ENCODE measurements around the gene PLCG1. TPM values are rescaled to one million over a fixed set of nuclear protein-coding genes. Genes with fewer than 3 reads are reported as not detected.

The PLCG1 gene
- total RNA-seq, 1 experiment from 2014 or later, result 45.6 TPM

- Histone ChIP-seq H3K79me2 (ENCODE audit: insufficient read depth, low read length) (no peaks in the 10 kb centered on the region), H3K27me3 (ENCODE audit: insufficient read depth, low read length) (no peaks in the 10 kb centered on the region), H3K9me2 (ENCODE audit: insufficient read depth) (no peaks in the 10 kb centered on the region), H3K36me3 (ENCODE audit: control insufficient read depth in 1 of 2, insufficient read depth in 2 of 2, low read length in 2 of 2) (peaks cover 68 to 84% of the 10 kb centered on the region in 2 experiments), H3K27ac (ENCODE audit: low read depth, low read length) (no peak overlapping the region), H3K4me1 (ENCODE audit: control insufficient read depth in 1 of 2, insufficient read depth in 2 of 2, low read length in 2 of 2) (no peaks in the 10 kb centered on the region), H3K4me2 (ENCODE audit: low read length) (no peak overlapping the region), H3K9me3 (ENCODE audit: control insufficient read depth in 1 of 2, insufficient read depth in 1 of 2, low read depth in 1 of 2, low read length in 2 of 2) (no peaks in the 10 kb centered on the region), H4K20me1 (ENCODE audit: insufficient read depth) (peaks cover 11% of the 10 kb centered on the region; the same call in 1 of the 2 replicates), H3K4me3 (replicated peaks in 1 of 2; ENCODE audit: low read depth in 1 of 2, low read length in 2 of 2) (no peak overlapping the region), H3K9ac (ENCODE audit: low read length) (no peak overlapping the region), H2AFZ (ENCODE audit: low read depth, low read length, poor library complexity, severe bottlenecking) (no peak overlapping the region)
- ATAC-seq (no peak), DNase-seq (ENCODE audit: low read depth, low spot score) (no peak)
- BruUV-seq (replicated peaks), result no TSS peak
- ChIA-PET RAD21 (ENCODE audit: low non-redundant PET in 1 of 2, low total read pairs in 2 of 2, uncharacterized antibody in 2 of 2, unreplicated experiment in 2 of 2) (no interaction called here), POLR2A (no interaction called here), CTCF (interaction anchor here (2.4 kb wide), 1 partner anchor 15 kb away, joined by 11 read pairs; no protein-coding TSS in a partner anchor)
- intact Hi-C loops (cut with micrococcal nuclease), result no loop called here
- TF ChIP-seq POLR2AphosphoS5 (IDR thresholded peaks at IDR 0.05; ENCODE audit: low read depth, low read length), result no peak
- TF ChIP-seq EGR1 (IDR thresholded peaks at IDR 0.05; ENCODE audit: low read depth), result no peak
- no peak for TF ChIP-seq ATF3 (IDR thresholded peaks at IDR 0.05)
These were observed 17.5 kb upstream of the PLCG1 start for GRCh38 chr20:41119614-41120561.

- Histone ChIP-seq H2AFZ (ENCODE audit: low read depth, low read length, poor library complexity, severe bottlenecking) (no peak overlapping the region), H3K36me3 (ENCODE audit: control insufficient read depth in 1 of 2, insufficient read depth in 2 of 2, low read length in 2 of 2) (peaks cover 57 to 79% of the 10 kb centered on the region in 2 experiments), H4K20me1 (ENCODE audit: insufficient read depth) (peaks cover 11% of the 10 kb centered on the region; the same call in 1 of the 2 replicates), H3K4me2 (ENCODE audit: low read length) (no peak overlapping the region), H3K9me3 (ENCODE audit: control insufficient read depth in 1 of 2, insufficient read depth in 1 of 2, low read depth in 1 of 2, low read length in 2 of 2) (no peaks in the 10 kb centered on the region), H3K9ac (ENCODE audit: low read length) (no peak overlapping the region), H3K4me3 (replicated peaks in 1 of 2; ENCODE audit: low read depth in 1 of 2, low read length in 2 of 2) (no peak overlapping the region), H3K79me2 (ENCODE audit: insufficient read depth, low read length) (no peaks in the 10 kb centered on the region), H3K4me1 (ENCODE audit: control insufficient read depth in 1 of 2, insufficient read depth in 2 of 2, low read length in 2 of 2) (no peaks in the 10 kb centered on the region), H3K27ac (ENCODE audit: low read depth, low read length) (no peak overlapping the region), H3K27me3 (ENCODE audit: insufficient read depth, low read length) (no peaks in the 10 kb centered on the region), H3K9me2 (ENCODE audit: insufficient read depth) (no peaks in the 10 kb centered on the region)
- ChIA-PET POLR2A (no interaction called here), RAD21 (ENCODE audit: low non-redundant PET in 1 of 2, low total read pairs in 2 of 2, uncharacterized antibody in 2 of 2, unreplicated experiment in 2 of 2) (no interaction called here), CTCF (interaction anchor here (1.0 to 1.1 kb wide), 2 partner anchors 14 kb away, joined by 3 to 4 read pairs; no protein-coding TSS in a partner anchor)
- BruUV-seq (replicated peaks), result no TSS peak
- TF ChIP-seq EZH2 (IDR thresholded peaks at IDR 0.05), result no peak
- intact Hi-C loops (cut with micrococcal nuclease), result no loop called here
- DNase-seq (ENCODE audit: low read depth, low spot score) (no peak), ATAC-seq (no peak)
These were observed 15.9 kb upstream of the PLCG1 start for GRCh38 chr20:41121399-41121798.
